Placental pericyte (primary cell): ENCODE data around the gene OR2T6. TPM values are rescaled to one million over a fixed set of nuclear protein-coding genes. Genes with fewer than 3 reads are reported as not detected.

ENCODE experiments used
- total RNA-seq: library from RNA; depleted of rRNA; stranded (reverse); fragments of >200 nt; gene quantifications from 2 replicates; pipeline ENCODE4 v1.2.3, GENCODE V29; 2012

OR2T6 gene
- total RNA-seq = not detected in 2 replicates

GRCh38 chr1:248375446-248375845 lies at the start of gene OR2T6:
TSS of gene OR2T6 (plus strand) at chr1:248375746. CDS start at chr1:248387609, 11,863 bp downstream.

GRCh38 chr1:248348475-248348874 lies 27.1 kb upstream of the OR2T6 start, which contains the start of gene OR14C36:
TSS of gene OR14C36 (plus strand) at chr1:248348775. CDS start at chr1:248348775, 0 bp downstream.

GRCh38 chr1:248361121-248361715 lies 14.3 kb upstream of the OR2T6 start, which contains the start of gene OR2T4:
TSS of gene OR2T4 (plus strand) at chr1:248361665. CDS start at chr1:248361665, 0 bp downstream.

GRCh38 chr1:248402748-248403147 lies 27.2 kb downstream of the OR2T6 start, which contains the start of gene OR2T1:
TSS of gene OR2T1 (plus strand) at chr1:248403048. CDS start at chr1:248406148, 3,100 bp downstream.

Other genes starting within 250 kb of the OR2T6 start
- gene OR2M5, start 230.6 kb upstream of the OR2T6 start, total RNA-seq = not detected in 2 replicates
- not detected in 2 replicates for gene OR2M2, start 200.9 kb upstream of the OR2T6 start, total RNA-seq
- gene OR2M3, start 178.5 kb upstream of the OR2T6 start, total RNA-seq = under 0.01 TPM in 1 of 2 replicates, not detected in the other
- gene OR2M4, start 144.3 kb upstream of the OR2T6 start, total RNA-seq = not detected in 2 replicates
- gene OR2T33, start 97.8 kb upstream of the OR2T6 start, total RNA-seq = not detected in 2 replicates
- not detected in 2 replicates for gene OR2T12, start 72.3 kb upstream of the OR2T6 start, total RNA-seq
- not detected in 2 replicates for gene OR2M7, start 51.2 kb upstream of the OR2T6 start, total RNA-seq
- gene OR14C36, start 27.0 kb upstream of the OR2T6 start, total RNA-seq = not detected in 2 replicates
- not detected in 2 replicates for gene OR2T4, start 14.1 kb upstream of the OR2T6 start, total RNA-seq
- not detected in 2 replicates for gene OR2T1, start 27.3 kb downstream of the OR2T6 start, total RNA-seq
- not detected in 2 replicates for gene OR2T2, start 69.9 kb downstream of the OR2T6 start, total RNA-seq
- gene OR2T3, start 97.6 kb downstream of the OR2T6 start, total RNA-seq = not detected in 2 replicates
- not detected in 2 replicates for gene OR2T5, start 112.8 kb downstream of the OR2T6 start, total RNA-seq
- gene OR2G6, start 132.3 kb downstream of the OR2T6 start, total RNA-seq = under 0.01 TPM in 1 of 2 replicates, not detected in the other
- not detected in 2 replicates for gene OR2T29, start 187.0 kb downstream of the OR2T6 start, total RNA-seq
- gene OR2T34, start 199.0 kb downstream of the OR2T6 start, total RNA-seq = not detected in 2 replicates
- under 0.01 TPM in 1 of 2 replicates, not detected in the other for gene OR2T10, start 222.0 kb downstream of the OR2T6 start, total RNA-seq